Stimulated activated CD8-positive, alpha-beta memory T cell treated with anti-CD3 and anti-CD28 coated beads, Interleukin-7, amount 100 ng/mL, for 4 hours (primary cell): ENCODE results near the gene PIGC.
"Not testable (repeated sequence)": the region's sequence is repeated elsewhere in the genome, so short reads cannot be mapped to it uniquely, and the experiment has no call there.

Experiments used
- DNase-seq, 2 donors: peaks; one replicate each; pipeline ENCODE4 v3.0.0-alpha.2; 2020; ENCODE audit warnings: low read depth in 2 of 2

Gene PIGC

GRCh38 chr1:172466795-172467407 is 23.0 kb upstream of the PIGC start:
- DNase-seq, result no peak

GRCh38 chr1:172465617-172466016 is 21.7 kb upstream of the PIGC start:
- DNase-seq, result no peak

GRCh38 chr1:172460887-172461315 is 17.0 kb upstream of the PIGC start:
- no peak for DNase-seq

- no peak for DNase-seq
Measured at GRCh38 chr1:172460177-172460576, 16.3 kb upstream of the PIGC start.

- DNase-seq, result no peak
Measured at GRCh38 chr1:172457479-172458130, 13.7 kb upstream of the PIGC start.

- DNase-seq, result no peak
Measured at GRCh38 chr1:172456344-172456769, 12.5 kb upstream of the PIGC start.

GRCh38 chr1:172455451-172455850 is 11.6 kb upstream of the PIGC start:
- DNase-seq, result no peak

- no peak for DNase-seq
Measured at GRCh38 chr1:172453607-172454006, 9.7 kb upstream of the PIGC start.

- DNase-seq, result no peak
Measured at GRCh38 chr1:172453153-172453545, 9.3 kb upstream of the PIGC start.

GRCh38 chr1:172452536-172453152 is 8.8 kb upstream of the PIGC start:
- DNase-seq, result no peak

GRCh38 chr1:172451002-172451443 is 7.2 kb upstream of the PIGC start:
- no peak for DNase-seq

- DNase-seq, result no peak
Measured at GRCh38 chr1:172450524-172450885, 6.6 kb upstream of the PIGC start.

GRCh38 chr1:172449585-172450523 is 6.0 kb upstream of the PIGC start:
- no peak for DNase-seq

GRCh38 chr1:172448995-172449584 is 5.2 kb upstream of the PIGC start:
- DNase-seq, result no peak

- DNase-seq, result no peak
Measured at GRCh38 chr1:172447641-172448040, 3.8 kb upstream of the PIGC start.

- DNase-seq, result no peak
Measured at GRCh38 chr1:172446547-172446946, 2.7 kb upstream of the PIGC start.

GRCh38 chr1:172442843-172443565 is 865 bp downstream of the PIGC start:
- no peak for DNase-seq

- DNase-seq, result no peak
Measured at GRCh38 chr1:172442404-172442803, 1.5 kb downstream of the PIGC start.

GRCh38 chr1:172437183-172437582 is 6.7 kb downstream of the PIGC start:
- DNase-seq, result not testable (repeated sequence)

GRCh38 chr1:172431721-172432192 is 12.1 kb downstream of the PIGC start:
- no peak for DNase-seq

- DNase-seq, result no peak
Measured at GRCh38 chr1:172431204-172431603, 12.7 kb downstream of the PIGC start.
